Gastrocnemius medialis (tissue), 4 donors: ENCODE data around the gene MADD.

ENCODE experiments used
- CTCF ChIP-seq, 5 experiments: fragments of 450-650 bp in 3 of 5; fragments of 200-600 bp in 2 of 5; sonication (generic) in 2 of 5; IDR thresholded peaks in 4 of 5; conservative IDR thresholded peaks in 1 of 5; 1 replicate in 4 of 5; 2 replicates in 1 of 5; pipeline ENCODE4 v1.5.1; 2016 to 2019; ENCODE audit warnings: antibody characterized with exemption in 5 of 5, mild to moderate bottlenecking in 3 of 5, moderate library complexity in 3 of 5
- POLR2A ChIP-seq, 2 donors: fragments of 450-650 bp; IDR thresholded peaks; one replicate each; pipeline ENCODE4 v1.6.1; 2017; ENCODE audit warnings: antibody characterized with exemption in 2 of 2, mild to moderate bottlenecking in 2 of 2, moderate library complexity in 2 of 2

- no peak for TF ChIP-seq CTCF (IDR thresholded peaks at IDR 0.05 in 4 of 5, conservative IDR thresholded peaks at IDR 0.05 in 1 of 5)
- no peak for TF ChIP-seq POLR2A (IDR thresholded peaks at IDR 0.05)
Observed at GRCh38 chr11:47356998-47357329, 87.0 kb downstream of the MADD start.
